Left colon (tissue), 2 donors: ENCODE data around the gene BCAT1. TPM values are rescaled to one million over a fixed set of nuclear protein-coding genes. Genes with fewer than 3 reads are reported as not detected.
"Not testable (repeated sequence)": the region's sequence is repeated elsewhere in the genome, so short reads cannot be mapped to it uniquely, and the experiment has no call there.

Experiments used
- ATAC-seq: fragments of 200-7000 bp; cut with Tn5 transposase; one replicate; pipeline ENCODE4 v1.9.1; 2020; ENCODE audit warnings: mild to moderate bottlenecking, moderate library complexity
- DNase-seq, 2 donors: peaks; one replicate each; pipeline ENCODE4 v3.0.0-alpha.2; 2020
- intact Hi-C, 2 donors: fragments of 100-400 bp; cut with DNase I in 1 of 2; cut with micrococcal nuclease in 1 of 2; formaldehyde crosslinking; loops; one replicate each; pipeline versions ENCODE4 v1.11.2 to v1.14.0; 2022; cut with DNase I, micrococcal nuclease
- total RNA-seq, 2 donors: library from RNA; stranded (reverse); fragmentation: NEBNext Ultra II Directional; extraction: Animal tissue kit (Norgen Biotek cat#: 25700); gene quantifications; one replicate each; pipeline ENCODE4 v1.2.1, GENCODE V29; 2021
- donor health status: DM: no; HTN: no; CAD: no.
- donor health status: DM: yes; HTN: yes; CAD: no.

BCAT1 gene
- total RNA-seq, 2 donors from 2014 or later = 6.0 to 9.4 TPM

DNA sequence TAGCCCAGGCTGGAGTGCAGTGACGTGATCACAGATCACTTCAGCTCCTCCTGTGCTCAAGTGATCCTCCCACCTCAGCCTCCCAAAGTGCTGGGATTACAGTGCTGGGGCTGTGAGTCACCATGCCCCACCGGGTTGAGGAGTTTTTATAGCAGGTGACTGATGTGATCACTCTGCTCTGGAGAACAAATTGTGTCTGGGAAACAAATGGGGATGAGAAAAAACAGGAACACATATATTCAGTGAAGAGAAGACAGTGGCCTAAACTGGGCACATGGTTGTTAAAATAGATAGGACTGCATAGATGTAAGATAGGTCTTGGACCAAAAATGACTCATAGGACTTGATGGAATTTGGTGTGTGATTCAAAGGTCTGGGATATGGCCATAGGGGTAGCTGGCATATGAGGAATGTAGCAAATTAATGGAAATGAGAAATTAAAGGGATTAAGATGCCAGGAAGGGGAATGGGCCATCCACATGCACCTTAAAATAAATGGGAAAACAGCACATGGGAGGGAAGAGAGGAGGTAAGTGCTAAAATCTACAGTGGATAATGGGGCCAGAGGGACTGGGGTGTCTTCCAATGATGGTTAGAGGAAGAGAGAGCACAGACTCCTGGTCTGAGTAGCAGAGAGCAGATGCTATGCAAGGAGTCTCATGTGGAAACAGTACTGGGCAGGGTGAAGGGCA is 11.2 kb downstream of the BCAT1 start:
- intact Hi-C loops = no loop called here
- ATAC-seq (no peak), DNase-seq (no peak)

DNA sequence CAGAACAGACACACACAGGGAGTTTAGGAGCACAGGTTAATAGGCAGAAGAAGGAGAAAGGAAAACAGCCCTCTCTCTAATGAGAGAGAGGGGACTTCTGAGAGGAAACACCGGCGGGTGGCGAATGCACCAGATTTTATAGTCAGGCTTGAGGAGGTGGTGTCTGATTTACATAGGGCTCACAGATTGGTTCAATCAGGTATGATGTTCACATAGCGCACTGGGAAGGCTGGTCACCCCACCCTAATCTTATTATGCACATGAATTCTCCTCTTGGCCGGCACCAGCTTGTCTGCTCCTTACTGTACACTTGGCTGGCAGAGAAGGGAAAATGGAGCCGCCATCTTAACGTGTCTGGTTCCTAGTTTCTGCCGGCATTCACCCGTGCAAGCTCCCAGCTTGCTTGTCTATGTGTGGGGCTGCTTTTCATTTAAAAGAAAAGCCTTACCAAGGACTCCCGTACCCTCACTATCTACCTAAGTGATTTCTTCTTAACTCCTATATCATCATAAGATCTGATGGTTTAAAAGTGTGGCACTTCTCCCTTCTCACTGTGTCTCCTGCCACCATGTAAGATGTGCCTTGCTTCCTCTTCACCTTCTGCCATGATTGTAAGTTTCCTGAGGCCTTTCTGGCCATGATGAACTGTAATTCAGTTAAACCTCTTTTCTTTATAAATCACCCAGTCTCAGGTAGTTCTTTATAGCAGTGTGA is 15.1 kb downstream of the BCAT1 start:
- ATAC-seq (no peak), DNase-seq (no peak)
- intact Hi-C loops = no loop called here

DNA sequence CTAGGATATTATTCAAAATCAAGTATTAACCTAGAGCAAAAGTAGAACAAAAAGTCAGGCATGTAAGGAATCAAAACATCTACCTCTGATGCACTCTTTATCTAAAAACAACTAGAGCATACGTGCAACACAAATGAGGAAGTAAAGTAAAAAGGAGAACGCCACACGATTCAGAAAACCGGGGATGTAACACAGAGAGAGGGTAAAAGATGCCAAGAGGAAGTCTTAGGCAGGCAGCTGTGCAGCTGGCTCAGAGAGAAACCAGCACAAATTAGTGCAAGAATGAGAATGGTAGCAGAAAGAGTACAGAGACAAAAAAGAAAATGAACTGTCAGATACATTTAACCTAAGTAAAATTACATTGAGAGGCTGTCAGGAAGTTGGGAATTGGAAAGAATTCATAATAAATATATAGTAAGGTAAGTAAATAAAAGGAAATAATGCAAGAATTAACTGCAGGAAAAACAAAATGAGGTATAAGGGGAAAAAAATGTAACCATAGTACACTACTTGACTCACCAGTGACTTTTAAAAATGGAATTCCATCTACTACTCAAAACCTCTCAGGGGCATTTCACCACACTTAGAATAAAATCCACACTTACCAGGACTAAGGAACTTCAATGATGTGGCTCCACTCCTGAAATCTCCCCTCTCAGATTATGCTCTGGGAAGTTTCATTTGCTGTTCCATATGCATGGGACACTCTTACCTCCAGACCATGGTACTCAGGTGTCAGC is 17.1 kb downstream of the BCAT1 start:
- intact Hi-C loops = no loop called here
- ATAC-seq (no peak), DNase-seq (no peak)

DNA sequence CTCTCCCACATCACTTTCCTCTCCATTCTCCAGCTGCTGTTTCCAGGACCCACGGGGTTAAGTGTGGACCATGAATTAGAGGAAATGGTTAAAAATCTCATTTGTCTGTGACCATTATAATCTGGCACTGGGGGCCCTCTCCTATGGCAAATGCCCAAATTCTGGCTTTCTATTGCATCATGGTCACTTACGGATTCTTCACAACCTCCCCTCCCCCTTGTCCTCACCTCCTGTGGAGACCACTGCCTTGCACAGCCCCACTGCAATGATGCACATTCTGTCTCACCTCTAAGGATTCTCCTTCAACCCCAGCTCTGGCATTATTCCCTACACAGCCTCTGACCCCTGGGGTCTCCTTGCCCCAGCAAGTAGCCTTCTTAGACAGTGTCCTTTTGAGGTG is 18.9 kb downstream of the BCAT1 start:
- DNase-seq = no peak
- intact Hi-C loops = no loop called here
- ATAC-seq = no peak

DNA sequence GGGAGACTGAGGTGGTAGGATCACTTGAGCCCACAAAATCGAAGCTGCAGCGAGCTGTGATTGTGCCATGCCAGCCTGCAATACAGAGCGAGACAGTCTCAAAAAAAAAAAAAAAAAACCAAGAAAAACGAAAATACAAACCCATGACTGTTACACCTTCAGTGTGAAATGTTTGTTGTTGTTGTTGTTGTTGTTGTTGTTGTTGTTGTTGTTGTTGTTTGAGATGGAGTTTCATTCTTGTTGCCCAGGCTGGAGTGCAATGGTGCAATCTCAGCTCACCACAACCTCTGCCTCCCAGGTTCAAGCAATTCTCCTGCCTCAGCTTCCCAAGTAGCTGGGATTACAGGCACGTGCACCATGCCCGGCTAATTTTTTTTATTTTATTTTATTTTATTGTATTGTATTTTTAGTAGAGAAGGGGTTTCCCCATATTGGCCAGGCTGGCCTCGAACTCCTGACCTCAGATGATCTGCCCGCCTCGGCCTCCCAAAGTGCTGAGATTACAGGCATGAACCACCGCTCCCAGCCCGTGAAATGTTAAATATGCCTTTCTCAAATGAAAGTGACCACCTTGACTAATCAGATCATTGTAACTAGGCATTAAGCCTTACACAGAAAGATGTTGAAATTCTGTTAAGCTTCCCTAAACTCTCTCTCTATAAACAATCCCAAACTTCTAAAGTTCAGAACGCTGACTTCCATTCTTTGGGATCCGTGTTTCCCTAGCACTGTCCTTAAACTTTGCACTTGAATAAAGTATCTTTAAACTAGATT is 20.2 kb downstream of the BCAT1 start:
- DNase-seq, ATAC-seq, intact Hi-C loops: not testable (repeated sequence)

DNA sequence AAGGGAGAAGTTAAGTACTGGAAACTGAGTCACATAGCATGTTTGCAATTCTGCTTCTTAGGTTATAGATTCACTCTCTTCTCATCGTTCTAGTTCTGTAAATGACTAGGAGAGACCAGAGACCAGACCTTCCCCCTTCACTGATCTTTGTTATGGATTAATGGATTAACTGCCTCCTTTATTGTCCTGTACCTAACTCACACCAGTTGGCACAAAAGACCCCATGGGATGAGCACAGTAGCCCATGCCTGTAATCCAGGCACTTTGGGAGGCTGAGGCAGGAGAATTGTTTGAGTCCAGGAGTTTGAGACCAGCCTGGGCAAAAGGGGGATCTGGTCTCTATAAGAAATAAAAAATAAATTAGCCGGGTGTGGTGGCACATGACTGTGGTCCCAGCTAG is 20.8 kb downstream of the BCAT1 start:
- ATAC-seq (no peak), DNase-seq (no peak)
- intact Hi-C loops = no loop called here

DNA sequence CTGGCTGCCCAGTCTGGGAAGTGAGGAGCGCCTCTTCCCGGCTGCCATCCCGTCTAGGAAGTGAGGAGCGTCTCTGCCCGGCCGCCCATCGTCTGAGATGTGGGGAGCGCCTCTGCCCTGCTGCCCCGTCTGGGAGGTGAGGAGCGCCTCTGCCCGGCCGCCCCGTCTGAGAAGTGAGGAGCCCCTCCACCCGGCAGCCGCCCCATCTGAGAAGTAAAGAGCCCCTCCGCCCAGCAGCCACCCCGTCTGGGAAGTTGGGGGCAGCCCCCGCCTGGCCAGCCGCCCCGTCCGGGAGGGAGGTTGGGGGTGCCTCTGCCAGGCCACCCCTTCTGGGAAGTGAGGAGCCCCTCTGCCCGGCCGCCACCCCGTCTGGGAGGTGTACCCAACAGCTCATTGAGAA is 22.8 kb downstream of the BCAT1 start:
- intact Hi-C loops, ATAC-seq, DNase-seq: not testable (repeated sequence)

DNA sequence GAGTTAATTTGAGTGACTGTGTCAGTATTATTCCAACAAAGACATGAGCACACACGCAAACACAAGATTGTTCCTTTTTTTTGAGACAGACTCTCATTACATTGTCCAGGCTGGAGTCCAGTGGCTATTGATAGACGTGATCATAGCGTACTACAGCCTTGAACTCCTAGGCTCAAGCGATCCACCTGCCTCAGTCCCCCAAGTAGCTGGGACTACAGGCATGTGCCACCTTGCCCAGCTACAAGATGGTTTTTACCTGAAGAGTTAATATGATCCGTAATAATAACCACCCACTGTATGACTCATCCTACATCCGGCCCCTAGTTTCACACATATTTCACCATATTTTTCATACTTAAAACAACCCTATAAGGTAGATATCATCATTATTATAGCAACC is 26.8 kb downstream of the BCAT1 start:
- no peak for ATAC-seq
- DNase-seq = no peak
- intact Hi-C loops = no loop called here

DNA sequence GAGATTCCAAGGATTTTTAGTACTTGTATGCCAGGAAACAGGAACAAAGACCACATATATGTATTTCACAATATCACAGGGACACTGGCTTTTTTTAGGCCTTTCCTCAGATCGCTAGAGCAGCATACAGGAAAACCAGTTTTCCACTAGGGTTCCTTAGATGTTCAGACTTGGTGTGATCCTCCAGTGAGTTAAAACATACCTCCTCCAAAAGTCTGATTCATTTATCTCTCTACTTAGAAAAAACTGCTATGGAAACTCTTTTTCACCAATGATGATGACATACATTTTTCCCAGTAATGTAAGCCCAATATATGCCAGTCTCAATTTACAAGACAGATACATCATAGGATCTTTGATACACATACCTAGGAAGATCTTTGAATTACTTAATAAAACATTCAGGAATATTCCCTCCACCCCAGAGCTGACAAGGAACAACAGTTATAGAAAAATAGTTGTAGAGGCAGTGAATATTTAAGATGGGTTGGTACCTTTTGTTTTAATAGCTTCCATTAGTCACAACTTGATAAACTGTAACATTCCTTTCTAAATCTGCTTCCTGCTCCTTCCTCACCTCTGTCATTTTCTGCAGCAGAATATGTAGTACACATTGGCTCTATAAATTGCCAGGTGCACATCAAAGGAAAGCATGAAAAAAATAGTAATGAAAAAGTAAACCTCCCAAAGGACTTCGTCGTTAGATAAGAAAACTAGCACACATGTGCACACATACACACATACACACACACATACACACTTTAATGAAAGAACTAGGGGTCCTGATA is 27.5 kb downstream of the BCAT1 start:
- DNase-seq = no peak
- intact Hi-C loops = no loop called here
- ATAC-seq = no peak

DNA sequence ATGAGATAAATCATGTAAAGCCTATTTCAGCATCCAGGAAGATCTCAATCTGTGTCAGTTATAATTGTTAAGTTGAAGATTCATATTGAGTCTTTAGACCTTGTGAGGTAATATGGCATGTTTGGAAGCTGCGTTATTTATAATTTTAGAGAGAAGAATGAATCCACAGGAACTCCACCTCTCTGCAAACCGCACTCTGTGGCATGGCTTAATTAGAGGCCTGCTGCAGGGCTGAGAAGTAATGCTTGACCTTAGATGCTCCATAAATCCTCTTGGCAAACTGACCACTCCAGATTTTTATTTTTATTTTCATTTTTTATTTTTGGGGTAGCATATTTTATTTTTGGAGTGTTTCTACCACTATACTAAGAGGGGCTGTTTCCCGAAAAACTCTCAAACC is 28.8 kb downstream of the BCAT1 start:
- DNase-seq (no peak), ATAC-seq (no peak)
- intact Hi-C loops = no loop called here

DNA sequence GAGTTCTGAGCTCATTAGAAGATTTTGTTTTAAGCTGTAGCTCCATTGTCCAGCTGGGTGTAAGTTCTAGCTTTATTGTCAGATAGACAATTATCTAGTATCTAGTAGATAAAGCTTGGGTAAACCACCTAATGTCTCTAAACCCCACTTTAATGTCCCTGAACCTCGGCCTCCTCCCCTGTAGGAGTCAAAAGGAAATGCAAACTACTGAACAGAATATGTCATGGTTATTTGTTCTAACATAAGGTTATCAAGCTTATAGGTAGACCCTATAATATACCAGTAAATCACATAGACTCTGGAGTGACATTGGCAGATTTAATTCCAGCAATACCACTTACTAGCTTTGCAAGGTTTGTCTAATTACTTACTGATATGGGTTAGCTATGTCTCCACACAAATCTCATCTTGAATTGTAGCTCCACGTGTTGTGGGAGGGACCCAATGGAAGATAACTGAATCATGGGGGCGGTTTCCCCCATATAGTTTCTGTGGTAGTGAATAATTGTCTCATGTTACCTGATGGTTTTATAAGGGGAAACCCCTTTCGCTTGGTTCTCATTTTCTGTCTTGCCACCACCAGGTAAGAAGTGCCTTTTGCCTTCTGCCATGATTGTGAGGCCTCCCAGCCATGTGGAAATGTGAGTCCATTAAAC is 29.4 kb downstream of the BCAT1 start:
- ATAC-seq = no peak
- no peak for DNase-seq
- intact Hi-C loops = no loop called here

DNA sequence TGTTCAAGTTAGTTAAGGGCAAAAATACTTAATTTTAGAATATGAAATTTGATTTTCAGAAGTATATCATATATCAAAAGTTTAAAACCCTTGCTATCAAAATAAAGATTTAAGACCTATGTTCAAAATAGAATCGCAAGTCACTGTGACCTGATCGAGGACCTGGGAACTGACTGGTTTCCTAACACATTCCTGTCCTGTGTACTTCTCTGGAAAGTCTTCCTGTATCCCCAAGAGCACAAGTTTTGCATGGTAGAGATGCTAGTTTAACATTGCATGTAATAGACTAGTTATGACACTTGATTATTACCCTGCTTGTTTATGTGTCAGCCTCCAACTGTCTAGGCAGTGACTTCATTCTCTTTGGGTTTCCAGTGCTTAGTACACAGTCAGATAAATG is 30.3 kb downstream of the BCAT1 start:
- intact Hi-C loops = no loop called here
- ATAC-seq = no peak
- no peak for DNase-seq

DNA sequence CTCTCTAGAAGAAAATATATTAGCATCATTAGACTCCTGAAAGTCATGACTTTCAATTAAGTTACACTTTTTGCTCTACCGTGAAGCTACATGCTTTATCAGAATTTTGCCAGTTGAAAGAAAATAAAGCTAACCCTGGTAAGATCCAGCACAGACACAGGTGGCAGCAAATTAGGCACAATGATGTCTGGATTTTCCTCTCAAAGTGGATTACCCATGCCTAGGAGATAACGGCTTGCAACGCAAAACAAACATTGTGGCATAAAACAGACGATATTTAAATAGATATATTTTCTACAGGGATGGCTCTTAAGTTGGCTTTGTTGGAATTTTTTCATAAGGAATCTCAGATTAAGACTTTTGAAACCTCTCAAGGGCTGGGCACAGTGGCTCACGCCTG is 33.4 kb downstream of the BCAT1 start:
- ATAC-seq = no peak
- no peak for DNase-seq
- intact Hi-C loops = no loop called here

DNA sequence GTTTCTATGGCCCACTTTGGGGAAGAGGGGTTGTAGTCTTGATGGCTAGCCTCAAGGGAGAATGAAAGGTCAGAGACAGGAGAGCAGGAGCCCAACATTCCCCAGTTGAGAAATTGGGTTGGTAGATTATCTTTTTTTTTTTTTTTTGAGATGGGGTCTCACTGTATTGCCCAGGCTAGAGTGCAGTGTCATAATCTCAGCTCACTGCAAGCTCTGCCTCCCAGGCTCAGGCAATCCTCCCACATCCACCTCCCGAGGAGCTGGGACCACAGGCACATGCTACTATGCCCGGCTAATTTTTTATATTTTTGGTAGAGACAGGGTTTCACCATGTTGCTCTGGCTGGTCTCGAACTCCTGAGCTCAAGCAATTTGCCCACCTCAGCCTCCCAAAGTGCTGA is 34.9 kb downstream of the BCAT1 start:
- DNase-seq (no peak), ATAC-seq (no peak)
- intact Hi-C loops = no loop called here

DNA sequence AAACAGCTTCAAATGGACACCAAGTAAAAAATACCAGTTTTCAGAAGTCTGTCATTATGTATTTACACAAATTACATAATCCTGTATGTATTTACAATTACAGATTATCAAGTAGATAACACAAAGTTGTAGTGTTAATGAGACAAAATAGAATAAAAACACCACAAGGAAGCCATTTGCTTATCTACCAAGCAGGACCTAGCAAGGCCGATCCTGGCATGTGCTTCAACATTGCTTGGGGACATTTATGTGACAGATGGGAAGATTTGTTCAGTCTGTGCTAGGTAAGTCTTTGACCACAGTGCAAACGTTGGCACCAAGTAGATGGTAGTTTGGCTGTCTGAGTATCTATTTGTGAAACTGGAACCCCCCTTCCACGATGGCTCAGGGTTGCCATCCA is 35.8 kb downstream of the BCAT1 start:
- intact Hi-C loops = no loop called here
- DNase-seq = no peak
- no peak for ATAC-seq

DNA sequence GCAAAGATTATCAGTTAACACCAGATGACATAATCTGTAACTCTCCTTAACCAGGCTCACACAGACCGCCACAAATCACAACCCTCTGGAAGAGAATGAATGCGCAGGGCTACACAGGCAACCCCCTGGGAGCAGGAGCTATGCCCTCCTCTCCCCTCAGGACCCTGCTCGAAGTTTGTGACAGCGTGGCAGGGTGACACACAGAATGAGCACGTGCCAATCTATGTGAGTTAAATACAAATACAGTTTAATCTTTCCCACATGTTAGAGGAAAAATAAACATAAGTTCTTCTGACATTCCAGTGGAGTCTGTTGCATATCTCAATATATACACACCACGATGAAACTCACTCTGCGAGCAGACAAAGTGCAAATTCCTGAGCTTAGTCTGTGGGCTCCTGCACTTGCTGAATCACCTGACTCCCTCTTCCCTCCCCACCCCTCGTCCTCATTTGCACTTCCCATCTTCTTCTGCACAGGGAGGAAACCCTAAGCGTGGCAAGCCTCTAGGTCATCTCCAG is 37.6 kb downstream of the BCAT1 start:
- ATAC-seq (no peak), DNase-seq (no peak)
- intact Hi-C loops = no loop called here

DNA sequence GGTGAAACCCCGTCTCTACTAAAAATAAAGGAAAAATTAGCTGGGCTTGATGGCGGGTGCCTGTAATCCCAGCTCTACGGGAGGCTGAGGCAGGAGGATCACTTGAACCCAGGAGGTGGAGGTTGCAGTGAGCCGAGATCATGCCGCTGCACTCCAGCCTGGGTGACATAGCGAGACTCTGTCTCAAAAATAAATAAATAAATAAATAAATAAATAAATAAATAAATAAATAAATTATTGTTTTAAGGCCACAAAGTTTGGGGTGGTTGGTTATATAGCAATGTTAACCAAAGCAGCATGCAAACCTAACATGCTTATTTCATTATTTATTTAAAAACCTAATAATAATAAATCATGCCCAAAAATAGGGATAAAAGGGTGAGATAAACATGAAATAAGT is 38.7 kb downstream of the BCAT1 start:
- DNase-seq, ATAC-seq, intact Hi-C loops: not testable (repeated sequence)

DNA sequence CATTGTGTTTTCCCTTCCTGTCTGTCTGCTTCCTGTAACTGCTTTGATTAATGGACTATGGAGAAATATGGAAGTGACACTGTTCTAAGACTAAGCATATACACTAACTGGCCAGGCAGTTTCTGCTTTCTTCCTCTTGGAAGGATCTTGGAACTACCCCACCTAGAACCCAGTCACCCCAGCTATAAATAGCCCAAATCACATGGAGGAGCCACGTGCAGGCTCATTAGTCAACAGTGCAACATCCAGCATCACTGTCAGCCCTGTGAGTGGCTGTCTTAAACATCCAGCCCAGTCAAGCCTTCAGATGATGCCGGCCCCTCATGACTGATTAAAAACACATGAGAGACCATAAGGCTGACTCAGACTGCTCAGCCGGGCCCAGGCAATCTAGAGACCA is 39.2 kb downstream of the BCAT1 start:
- DNase-seq = peak; percentile 11 to 41
- no peak for ATAC-seq

More for the DNA sequence above, 39.2 kb downstream of the BCAT1 start:
- intact Hi-C loops = no loop called here
